DOHH2 (cell line): ENCODE data around the gene LRRTM4.

Experiments
- EZH2phosphoT487 ChIP-seq: fragments of 200-600 bp; sonication (generic); IDR thresholded peaks from 2 replicates; pipeline ENCODE4 v1.6.1; 2017; ENCODE audit warnings: borderline replicate concordance, mild to moderate bottlenecking, antibody characterized with exemption, low read length, moderate library complexity, mixed read lengths
- TF ChIP-seq, protein P1 (sequence below): fragments of 200-600 bp; sonication (generic); IDR thresholded peaks from one replicate; pipeline ENCODE4 v1.5.1; 2014; ENCODE audit warnings: antibody characterized with exemption, mild to moderate bottlenecking, low read depth, low read length; ENCODE audit not compliant: poor library complexity, severe bottlenecking

GRCh38 chr2:77193858-77194448 is 328.2 kb downstream of the LRRTM4 start:
- TF ChIP-seq, protein P1, sequence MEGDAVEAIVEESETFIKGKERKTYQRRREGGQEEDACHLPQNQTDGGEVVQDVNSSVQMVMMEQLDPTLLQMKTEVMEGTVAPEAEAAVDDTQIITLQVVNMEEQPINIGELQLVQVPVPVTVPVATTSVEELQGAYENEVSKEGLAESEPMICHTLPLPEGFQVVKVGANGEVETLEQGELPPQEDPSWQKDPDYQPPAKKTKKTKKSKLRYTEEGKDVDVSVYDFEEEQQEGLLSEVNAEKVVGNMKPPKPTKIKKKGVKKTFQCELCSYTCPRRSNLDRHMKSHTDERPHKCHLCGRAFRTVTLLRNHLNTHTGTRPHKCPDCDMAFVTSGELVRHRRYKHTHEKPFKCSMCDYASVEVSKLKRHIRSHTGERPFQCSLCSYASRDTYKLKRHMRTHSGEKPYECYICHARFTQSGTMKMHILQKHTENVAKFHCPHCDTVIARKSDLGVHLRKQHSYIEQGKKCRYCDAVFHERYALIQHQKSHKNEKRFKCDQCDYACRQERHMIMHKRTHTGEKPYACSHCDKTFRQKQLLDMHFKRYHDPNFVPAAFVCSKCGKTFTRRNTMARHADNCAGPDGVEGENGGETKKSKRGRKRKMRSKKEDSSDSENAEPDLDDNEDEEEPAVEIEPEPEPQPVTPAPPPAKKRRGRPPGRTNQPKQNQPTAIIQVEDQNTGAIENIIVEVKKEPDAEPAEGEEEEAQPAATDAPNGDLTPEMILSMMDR: no peak
- TF ChIP-seq EZH2phosphoT487: no peak
